Fibroblast of lung (primary cell): ENCODE data around the gene CLSTN2.

Experiments used
- CTCF ChIP-seq, 2 donors: IDR thresholded peaks in 1 of 2; conservative IDR thresholded peaks in 1 of 2; 1 replicate in 1 of 2; 2 replicates in 1 of 2; pipeline ENCODE4 v1.5.1; 2011 to 2012; ENCODE audit warnings: low read length in 2 of 2, control low read depth in 1 of 2, inconsistent platforms in 1 of 2, low read depth in 1 of 2, mild to moderate bottlenecking in 1 of 2
- EZH2 ChIP-seq: IDR thresholded peaks from 2 replicates; pipeline ENCODE4 v1.5.1; 2012; ENCODE audit warnings: low read length, control low read depth, mild to moderate bottlenecking; ENCODE audit errors: missing control alignments

DNA sequence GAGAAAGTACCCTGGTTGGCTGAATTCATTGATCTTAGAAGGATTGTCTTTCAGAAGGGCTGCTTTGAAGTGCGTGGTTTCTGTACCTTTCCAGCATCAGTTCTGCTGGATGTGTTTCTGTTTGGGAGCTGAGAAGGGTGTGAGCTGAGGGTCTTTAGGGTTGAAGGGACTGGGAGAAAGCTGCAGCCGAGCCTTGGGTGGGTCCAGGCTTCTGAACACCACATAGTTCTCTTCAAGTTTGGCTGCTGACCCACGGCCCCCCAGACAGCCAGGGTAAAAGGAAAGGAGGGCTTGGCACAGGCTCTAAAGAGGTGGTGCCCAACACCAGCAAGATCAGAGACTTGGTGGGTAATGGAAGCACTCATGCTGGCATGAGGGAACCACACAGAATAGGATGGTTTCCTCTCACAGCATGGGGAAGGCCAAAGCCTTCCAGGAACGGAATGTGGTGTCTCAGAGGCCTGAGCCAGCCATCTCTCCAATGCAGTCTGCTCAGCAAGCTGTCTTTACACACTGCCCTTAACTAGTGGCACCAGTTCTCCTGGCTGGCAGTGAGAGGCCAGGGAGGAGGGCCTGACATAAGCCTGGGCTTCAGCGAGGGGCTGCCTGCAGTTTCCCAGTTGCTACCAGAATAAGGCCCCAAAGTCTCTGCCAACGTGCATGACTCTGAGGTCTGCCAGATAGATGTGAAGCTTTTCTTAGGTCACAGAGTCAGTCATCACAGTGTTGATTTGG lies 503.9 kb downstream of the CLSTN2 start:
- TF ChIP-seq CTCF (conservative IDR thresholded peaks at IDR 0.05 in 1 of 2, IDR thresholded peaks at IDR 0.05 in 1 of 2; ENCODE audit: low read depth in 1 of 2, low read length in 2 of 2) = no peak
- no peak for TF ChIP-seq EZH2
